Kidney (tissue), 14 donors: ENCODE measurements around the gene AGXT2. TPM values are rescaled to one million over a fixed set of nuclear protein-coding genes. Genes with fewer than 3 reads are reported as not detected.

Experiments
- DNase-seq, 5 donors: peaks; one replicate each; pipeline ENCODE4 v3.0.0-alpha.2; 2013 to 2020
- FAIRE-seq: peaks from 2 replicates; lab custom pipeline; 2012; peaks lifted over from hg19 to GRCh38; lab: Jason Lieb, UNC
- H3K27ac ChIP-seq, 2 donors: one replicate each; pipeline ENCODE4 v1.7.0; 2013; ENCODE audit warnings: low read depth in 2 of 2, low read length in 2 of 2, inconsistent platforms in 1 of 2
- H3K27me3 ChIP-seq: one replicate; pipeline ENCODE4 v1.7.1; 2013; ENCODE audit warnings: low read length, inconsistent platforms; ENCODE audit not compliant: control insufficient read depth, insufficient read depth
- H3K36me3 ChIP-seq, 3 donors: one replicate each; pipeline versions ENCODE4 v1.7.0 to v1.7.1; 2013; ENCODE audit warnings: low read length in 3 of 3, control low read depth in 1 of 3, inconsistent platforms in 1 of 3; ENCODE audit not compliant: insufficient read depth in 3 of 3, control insufficient read depth in 2 of 3
- H3K4me1 ChIP-seq, 3 donors: one replicate each; pipeline versions ENCODE4 v1.7.0 to v1.7.1; 2013; ENCODE audit warnings: low read length in 3 of 3, inconsistent platforms in 1 of 3, low read depth in 1 of 3; ENCODE audit not compliant: control insufficient read depth in 2 of 3, insufficient read depth in 2 of 3
- H3K4me3 ChIP-seq, 3 donors: one replicate each; pipeline versions ENCODE4 v1.7.0 to v1.8.1; 2013; ENCODE audit warnings: low read length in 3 of 3, control low read depth in 1 of 3, inconsistent platforms in 1 of 3
- H3K9ac ChIP-seq, 3 donors: one replicate each; pipeline versions ENCODE4 v1.7.0 to v1.7.1; 2013; ENCODE audit warnings: low read length in 3 of 3, control low read depth in 1 of 3, inconsistent platforms in 1 of 3
- H3K9me3 ChIP-seq, 3 donors: one replicate each; pipeline versions ENCODE4 v1.7.0 to v1.7.1; 2013; ENCODE audit warnings: low read length in 3 of 3, control low read depth in 1 of 3, inconsistent platforms in 1 of 3; ENCODE audit not compliant: control insufficient read depth in 2 of 3, insufficient read depth in 1 of 3
- CTCF ChIP-seq: IDR thresholded peaks from 3 replicates; pipeline ENCODE4 v1.5.1; 2012; ENCODE audit warnings: mild to moderate bottlenecking, moderate library complexity, borderline replicate concordance; ENCODE audit not compliant: insufficient read depth; ENCODE audit errors: extremely low read depth
- intact Hi-C: fragments of 100-400 bp; cut with DNase I; formaldehyde crosslinking; loops from one replicate; pipeline ENCODE4 v1.11.1; 2022
- polyA plus RNA-seq: library from polyadenylated mRNA; stranded (reverse); fragments of 350-450 nt; fragmentation: Illumina TruSeq; extraction: RNeasy Lipid Tissue Mini Kit (QIAGEN cat#74804); gene quantifications from one replicate; pipeline ENCODE4 v1.2.3, GENCODE V29; 2014; ENCODE audit warnings: low read depth, low replicate concordance; ENCODE audit not compliant: insufficient read depth
- total RNA-seq: library from RNA; stranded (reverse); fragmentation: NEBNext Ultra II Directional; extraction: Animal tissue kit (Norgen Biotek cat#: 25700); gene quantifications from one replicate; pipeline ENCODE4 v1.2.1, GENCODE V29; 2021
- donor health status: control.
- donor health status: control.
- donor health status: control.
- donor health status: control.
- donor health status: control.
- donor health status: DM: yes; HTN: yes; CAD: no.
- donor health status: Normal renal cell carcinoma (clear cell type).

Gene AGXT2
- total and polyA plus RNA-seq, 2 donors from 2014 or later = 8.0 to 215 TPM

- peak overlapping the region in 1 of 2 donors; percentile 28 for H3K27ac ChIP-seq
- no peaks in the 10 kb centered on the region for H3K9me3 ChIP-seq
- H3K4me1 ChIP-seq = peaks cover 0 to 4% (median 0%) of the 10 kb centered on the region in 3 donors
- DNase-seq (no peak), FAIRE-seq (peak; percentile 37)
- no peaks in the 10 kb centered on the region for H3K36me3 ChIP-seq
- no peak for TF ChIP-seq CTCF
- intact Hi-C loops = no loop called here
- no peak overlapping the region for H3K9ac ChIP-seq
- no peaks in the 10 kb centered on the region for H3K27me3 ChIP-seq
- H3K4me3 ChIP-seq = peak overlapping the region in 2 of 3 donors; percentile 1 to 30
These were observed 2.9 kb upstream of the AGXT2 start for GRCh38 chr5:35050541-35051126.

- Histone ChIP-seq H3K27ac (peak overlapping the region in 1 of 2 donors; percentile 85), H3K4me1 (peaks cover 0 to 4% (median 2%) of the 10 kb centered on the region in 3 donors), H3K36me3 (no peaks in the 10 kb centered on the region), H3K9ac (peak overlapping the region in 1 of 3 donors; percentile 43), H3K9me3 (no peaks in the 10 kb centered on the region), H3K4me3 (peak overlapping the region in 2 of 3 donors; percentile 61), H3K27me3 (no peaks in the 10 kb centered on the region)
- DNase-seq = no peak
- intact Hi-C loops = no loop called here
- no peak for FAIRE-seq
- no peak for TF ChIP-seq CTCF
These were observed 1.2 kb upstream of the AGXT2 start for GRCh38 chr5:35048910-35049309.

GRCh38 chr5:35046774-35047173 lies 975 bp downstream of the AGXT2 start:
- FAIRE-seq (no peak), DNase-seq (no peak)
- H3K4me3 ChIP-seq = peak overlapping the region in 2 of 3 donors; percentile 61 to 79
- no peak for TF ChIP-seq CTCF
- H3K36me3 ChIP-seq = no peaks in the 10 kb centered on the region
- H3K9ac ChIP-seq = peak overlapping the region in 1 of 3 donors; percentile 43
- H3K27ac ChIP-seq = peak overlapping the region; percentile 81 to 85
- no peaks in the 10 kb centered on the region for H3K9me3 ChIP-seq
- H3K27me3 ChIP-seq = no peaks in the 10 kb centered on the region
- peaks cover 0 to 4% (median 2%) of the 10 kb centered on the region in 3 donors for H3K4me1 ChIP-seq
- intact Hi-C loops = no loop called here
